ENCODE measurements around the gene SLC16A7. TPM values are rescaled to one million over a fixed set of nuclear protein-coding genes. Genes with fewer than 3 reads are reported as not detected.

SLC16A7 gene
- total RNA-seq, 1 experiment from 2014 or later = 2.7 TPM

DNA sequence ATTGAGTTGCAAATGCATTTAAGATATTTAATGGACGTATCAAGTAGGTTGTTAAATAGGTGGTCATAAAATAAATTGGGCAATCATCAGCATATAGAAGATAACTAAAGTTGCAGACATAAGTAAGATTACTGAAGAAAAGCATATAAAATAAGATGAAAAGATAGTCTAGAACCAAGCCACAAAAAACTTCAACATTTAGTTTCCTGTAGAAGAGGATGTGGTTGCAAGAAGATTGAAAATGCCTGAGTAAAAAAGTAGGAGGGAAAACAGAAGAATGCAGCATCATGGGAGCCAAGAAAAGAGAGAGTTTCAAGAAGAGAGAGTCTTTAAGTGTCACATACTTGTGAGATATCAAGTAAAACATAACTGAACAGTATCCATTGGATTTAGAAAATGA is 17.6 kb upstream of the SLC16A7 start:
- no TSS peak for BruUV-seq (replicated peaks)
- ChIA-PET POLR2A (ENCODE audit: unreplicated experiment) (no interaction called here), CTCF (no interaction called here)
- H3F3A ChIP-seq (ENCODE audit: insufficient read depth, low read depth) = no peaks in the 10 kb centered on the region
- no peaks in the 10 kb centered on the region for H4K20me1 ChIP-seq (ENCODE audit: insufficient read depth)
- no peaks in the 10 kb centered on the region for H3K36me3 ChIP-seq (ENCODE audit: low read depth)
- intact Hi-C loops (cut with micrococcal nuclease; ENCODE audit: unreplicated experiment) = no loop called here
- H3K9me3 ChIP-seq (ENCODE audit: insufficient read depth, low read depth) = no peaks in the 10 kb centered on the region
- no peak overlapping the region for H3K27ac ChIP-seq
- H3K79me2 ChIP-seq (ENCODE audit: low read depth) = no peaks in the 10 kb centered on the region
- H3K27me3 ChIP-seq (ENCODE audit: insufficient read depth, low read depth) = no peaks in the 10 kb centered on the region
- H2AFZ ChIP-seq = no peak overlapping the region
- TF ChIP-seq EZH2 (IDR thresholded peaks at IDR 0.05; ENCODE audit: low read depth) = no peak
- TF ChIP-seq, protein P1, sequence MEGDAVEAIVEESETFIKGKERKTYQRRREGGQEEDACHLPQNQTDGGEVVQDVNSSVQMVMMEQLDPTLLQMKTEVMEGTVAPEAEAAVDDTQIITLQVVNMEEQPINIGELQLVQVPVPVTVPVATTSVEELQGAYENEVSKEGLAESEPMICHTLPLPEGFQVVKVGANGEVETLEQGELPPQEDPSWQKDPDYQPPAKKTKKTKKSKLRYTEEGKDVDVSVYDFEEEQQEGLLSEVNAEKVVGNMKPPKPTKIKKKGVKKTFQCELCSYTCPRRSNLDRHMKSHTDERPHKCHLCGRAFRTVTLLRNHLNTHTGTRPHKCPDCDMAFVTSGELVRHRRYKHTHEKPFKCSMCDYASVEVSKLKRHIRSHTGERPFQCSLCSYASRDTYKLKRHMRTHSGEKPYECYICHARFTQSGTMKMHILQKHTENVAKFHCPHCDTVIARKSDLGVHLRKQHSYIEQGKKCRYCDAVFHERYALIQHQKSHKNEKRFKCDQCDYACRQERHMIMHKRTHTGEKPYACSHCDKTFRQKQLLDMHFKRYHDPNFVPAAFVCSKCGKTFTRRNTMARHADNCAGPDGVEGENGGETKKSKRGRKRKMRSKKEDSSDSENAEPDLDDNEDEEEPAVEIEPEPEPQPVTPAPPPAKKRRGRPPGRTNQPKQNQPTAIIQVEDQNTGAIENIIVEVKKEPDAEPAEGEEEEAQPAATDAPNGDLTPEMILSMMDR (conservative IDR thresholded peaks at IDR 0.05) = no peak
- no peak overlapping the region for H3K4me3 ChIP-seq
- H3K9me2 ChIP-seq (ENCODE audit: insufficient read depth) = no peaks in the 10 kb centered on the region
- H3K4me1 ChIP-seq (replicated peaks; ENCODE audit: insufficient read depth) = no peaks in the 10 kb centered on the region
- no peak overlapping the region for H3K4me2 ChIP-seq
- no peak for DNase-seq

DNA sequence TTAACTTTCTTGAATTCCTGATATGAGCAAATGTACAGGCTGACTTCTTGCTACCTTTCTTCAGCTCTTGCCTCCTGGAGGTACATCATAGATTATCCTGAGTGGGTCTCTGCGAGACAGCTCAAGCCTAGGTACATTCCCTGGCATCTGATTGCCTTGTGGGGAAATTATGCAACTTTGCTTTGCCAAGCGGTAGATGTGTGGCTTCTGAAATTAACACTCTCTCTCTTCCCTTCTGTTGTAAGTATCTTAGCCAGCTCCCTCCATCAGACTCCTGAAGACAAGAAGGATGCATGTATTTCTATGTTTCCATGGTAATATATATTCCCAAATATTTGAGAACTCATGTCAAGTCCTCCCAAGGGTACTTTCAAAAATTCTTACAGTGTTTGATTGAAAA is 16.2 kb upstream of the SLC16A7 start:
- no peak for TF ChIP-seq EZH2 (IDR thresholded peaks at IDR 0.05; ENCODE audit: low read depth)
- TF ChIP-seq, protein P1 (conservative IDR thresholded peaks at IDR 0.05) = no peak
- Histone ChIP-seq H3K4me1 (replicated peaks; ENCODE audit: insufficient read depth) (no peaks in the 10 kb centered on the region), H3K79me2 (ENCODE audit: low read depth) (no peaks in the 10 kb centered on the region), H2AFZ (no peak overlapping the region), H3K27ac (no peak overlapping the region), H3K9me3 (ENCODE audit: insufficient read depth, low read depth) (no peaks in the 10 kb centered on the region), H4K20me1 (ENCODE audit: insufficient read depth) (no peaks in the 10 kb centered on the region), H3F3A (ENCODE audit: insufficient read depth, low read depth) (no peaks in the 10 kb centered on the region), H3K27me3 (ENCODE audit: insufficient read depth, low read depth) (no peaks in the 10 kb centered on the region), H3K9me2 (ENCODE audit: insufficient read depth) (no peaks in the 10 kb centered on the region), H3K36me3 (ENCODE audit: low read depth) (no peaks in the 10 kb centered on the region), H3K4me3 (no peak overlapping the region), H3K4me2 (no peak overlapping the region)
- DNase-seq = no peak
- intact Hi-C loops (cut with micrococcal nuclease; ENCODE audit: unreplicated experiment) = no loop called here
- no TSS peak for BruUV-seq (replicated peaks)
- ChIA-PET POLR2A (ENCODE audit: unreplicated experiment) (no interaction called here), CTCF (no interaction called here)

DNA sequence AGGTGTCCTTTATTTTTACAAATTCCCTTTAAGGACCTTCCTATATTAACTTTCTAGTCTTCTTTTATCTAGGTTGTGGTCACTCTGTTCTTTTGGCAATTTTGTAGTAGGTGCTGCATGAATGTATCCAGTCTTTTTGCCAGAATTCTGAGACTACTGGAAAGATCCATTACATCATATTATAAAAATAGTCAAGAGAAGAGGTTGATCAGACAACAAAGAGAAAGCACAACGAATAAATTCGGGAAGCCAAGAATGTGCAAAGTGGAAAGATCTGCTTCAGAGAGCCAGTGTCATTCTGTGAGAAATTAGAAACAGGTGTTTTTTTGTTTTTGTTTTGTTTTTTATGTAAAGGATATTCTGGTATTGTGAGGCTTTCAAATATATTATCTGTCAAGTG is 15.8 kb upstream of the SLC16A7 start:
- Histone ChIP-seq H3K27me3 (ENCODE audit: insufficient read depth, low read depth) (no peaks in the 10 kb centered on the region), H3K9me3 (ENCODE audit: insufficient read depth, low read depth) (no peaks in the 10 kb centered on the region), H3K79me2 (ENCODE audit: low read depth) (no peaks in the 10 kb centered on the region), H3K4me2 (no peak overlapping the region), H2AFZ (no peak overlapping the region), H3K4me1 (replicated peaks; ENCODE audit: insufficient read depth) (no peaks in the 10 kb centered on the region), H3F3A (ENCODE audit: insufficient read depth, low read depth) (no peaks in the 10 kb centered on the region), H3K4me3 (no peak overlapping the region), H4K20me1 (ENCODE audit: insufficient read depth) (no peaks in the 10 kb centered on the region), H3K27ac (no peak overlapping the region), H3K9me2 (ENCODE audit: insufficient read depth) (no peaks in the 10 kb centered on the region), H3K36me3 (ENCODE audit: low read depth) (no peaks in the 10 kb centered on the region)
- POLR2A ChIA-PET (ENCODE audit: unreplicated experiment) = no interaction called here
- intact Hi-C loops (cut with micrococcal nuclease; ENCODE audit: unreplicated experiment) = no loop called here
- no peak for DNase-seq
- BruUV-seq (replicated peaks) = no TSS peak
- CTCF ChIA-PET = no interaction called here
- TF ChIP-seq EZH2 (IDR thresholded peaks at IDR 0.05; ENCODE audit: low read depth) = no peak
- TF ChIP-seq, protein P1 (conservative IDR thresholded peaks at IDR 0.05) = no peak
